WERI-Rb-1 (cell line): ENCODE measurements around the gene PARD3B.

Source experiments
- DNase-seq: peaks from one replicate; pipeline ENCODE4 v3.0.0-alpha.2; 2020
- H3K27ac ChIP-seq: fragments of 250-450 bp; sonication (Bioruptor Pico); 2 replicates; pipeline ENCODE4 v1.5.1; 2020; ENCODE audit warnings: mild to moderate bottlenecking, moderate library complexity
- H3K27me3 ChIP-seq: fragments of 250-450 bp; sonication (Bioruptor Pico); 2 replicates; pipeline ENCODE4 v1.5.1; 2021; ENCODE audit warnings: mild to moderate bottlenecking, low read depth, moderate library complexity; ENCODE audit not compliant: insufficient read depth, severe bottlenecking
- H3K36me3 ChIP-seq: fragments of 250-450 bp; sonication (Bioruptor Pico); 2 replicates; pipeline ENCODE4 v1.5.1; 2020; ENCODE audit warnings: mild to moderate bottlenecking, moderate library complexity
- H3K4me3 ChIP-seq: 2 replicates; pipeline ENCODE4 v1.5.1; 2011; ENCODE audit warnings: low read depth, mild to moderate bottlenecking, control low read depth, low read length
- H3K9me3 ChIP-seq: fragments of 250-450 bp; sonication (Bioruptor Pico); 2 replicates; pipeline ENCODE4 v1.5.1; 2021; ENCODE audit warnings: mild to moderate bottlenecking, moderate library complexity; ENCODE audit not compliant: severe bottlenecking
- TF ChIP-seq, protein P1 (sequence below): IDR thresholded peaks from 2 replicates; pipeline ENCODE4 v1.5.1; 2011; ENCODE audit warnings: low read depth, mild to moderate bottlenecking, control low read depth, inconsistent platforms, low read length

The PARD3B gene

GRCh38 chr2:205501826-205502225 is 956.6 kb downstream of the PARD3B start:
- Histone ChIP-seq H3K27ac (no peak overlapping the region), H3K36me3 (no peaks in the 10 kb centered on the region), H3K4me3 (no peak overlapping the region), H3K9me3 (no peaks in the 10 kb centered on the region), H3K27me3 (no peaks in the 10 kb centered on the region)
- no peak for DNase-seq
- TF ChIP-seq, protein P1, sequence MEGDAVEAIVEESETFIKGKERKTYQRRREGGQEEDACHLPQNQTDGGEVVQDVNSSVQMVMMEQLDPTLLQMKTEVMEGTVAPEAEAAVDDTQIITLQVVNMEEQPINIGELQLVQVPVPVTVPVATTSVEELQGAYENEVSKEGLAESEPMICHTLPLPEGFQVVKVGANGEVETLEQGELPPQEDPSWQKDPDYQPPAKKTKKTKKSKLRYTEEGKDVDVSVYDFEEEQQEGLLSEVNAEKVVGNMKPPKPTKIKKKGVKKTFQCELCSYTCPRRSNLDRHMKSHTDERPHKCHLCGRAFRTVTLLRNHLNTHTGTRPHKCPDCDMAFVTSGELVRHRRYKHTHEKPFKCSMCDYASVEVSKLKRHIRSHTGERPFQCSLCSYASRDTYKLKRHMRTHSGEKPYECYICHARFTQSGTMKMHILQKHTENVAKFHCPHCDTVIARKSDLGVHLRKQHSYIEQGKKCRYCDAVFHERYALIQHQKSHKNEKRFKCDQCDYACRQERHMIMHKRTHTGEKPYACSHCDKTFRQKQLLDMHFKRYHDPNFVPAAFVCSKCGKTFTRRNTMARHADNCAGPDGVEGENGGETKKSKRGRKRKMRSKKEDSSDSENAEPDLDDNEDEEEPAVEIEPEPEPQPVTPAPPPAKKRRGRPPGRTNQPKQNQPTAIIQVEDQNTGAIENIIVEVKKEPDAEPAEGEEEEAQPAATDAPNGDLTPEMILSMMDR: no peak

DNA sequence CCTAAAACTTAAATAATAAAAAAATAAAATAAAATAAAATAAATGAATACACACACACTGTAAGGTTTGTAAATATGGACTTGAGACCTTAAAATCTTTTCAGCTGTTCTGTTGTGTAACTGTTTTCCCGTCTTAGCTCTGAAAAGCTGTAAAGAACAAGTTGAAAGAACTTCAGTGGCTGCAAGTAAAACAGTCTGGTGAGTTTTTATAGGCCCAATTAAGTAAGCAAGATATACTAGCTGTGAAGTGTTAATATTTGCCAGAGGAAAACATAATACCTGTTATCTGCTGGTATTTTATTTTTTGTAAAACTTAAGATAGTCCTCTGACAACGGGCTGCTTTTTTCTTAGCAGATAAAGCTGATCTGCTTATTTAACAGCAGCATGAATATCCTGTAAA is 960.1 kb downstream of the PARD3B start:
- Histone ChIP-seq H3K36me3 (no peaks in the 10 kb centered on the region), H3K4me3 (no peak overlapping the region), H3K27ac (no peak overlapping the region), H3K27me3 (no peaks in the 10 kb centered on the region), H3K9me3 (no peaks in the 10 kb centered on the region)
- TF ChIP-seq, protein P1: no peak
- DNase-seq: no peak

DNA sequence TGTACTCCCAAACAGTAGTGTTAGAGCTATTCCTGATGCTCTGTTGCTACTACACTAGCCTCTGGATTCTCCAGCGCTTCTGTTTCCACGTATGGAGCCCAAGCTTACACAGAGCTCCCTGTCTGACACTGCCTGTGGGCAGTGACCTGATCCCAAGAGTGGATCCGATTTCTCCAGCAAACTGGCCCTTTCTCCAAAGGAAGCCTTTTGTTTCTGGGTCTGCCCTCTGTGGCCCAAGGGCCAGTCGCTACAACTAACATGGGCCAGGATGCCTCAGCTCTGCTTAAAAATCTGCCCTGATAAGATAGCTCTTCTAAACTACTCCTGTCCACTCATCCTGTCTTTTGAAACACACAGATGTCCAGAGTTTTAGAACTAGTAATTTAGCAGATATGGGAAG is 964.4 kb downstream of the PARD3B start:
- TF ChIP-seq, protein P1: no peak
- Histone ChIP-seq H3K27me3 (no peaks in the 10 kb centered on the region), H3K36me3 (no peaks in the 10 kb centered on the region), H3K27ac (no peak overlapping the region), H3K4me3 (no peak overlapping the region), H3K9me3 (no peaks in the 10 kb centered on the region)
- DNase-seq: no peak

- TF ChIP-seq, protein P1: no peak
- no peaks in the 10 kb centered on the region for H3K9me3 ChIP-seq
- H3K4me3 ChIP-seq: no peak overlapping the region
- no peaks in the 10 kb centered on the region for H3K27me3 ChIP-seq
- no peaks in the 10 kb centered on the region for H3K36me3 ChIP-seq
- H3K27ac ChIP-seq: no peak overlapping the region
- DNase-seq: no peak
Measured at GRCh38 chr2:205510345-205510744, 965.1 kb downstream of the PARD3B start.

GRCh38 chr2:205511221-205511620 is 965.9 kb downstream of the PARD3B start:
- Histone ChIP-seq H3K9me3 (no peaks in the 10 kb centered on the region), H3K4me3 (no peak overlapping the region), H3K27me3 (no peaks in the 10 kb centered on the region), H3K27ac (no peak overlapping the region), H3K36me3 (no peaks in the 10 kb centered on the region)
- DNase-seq: no peak
- TF ChIP-seq, protein P1: no peak

- Histone ChIP-seq H3K9me3 (no peaks in the 10 kb centered on the region), H3K36me3 (no peaks in the 10 kb centered on the region), H3K4me3 (no peak overlapping the region), H3K27me3 (no peaks in the 10 kb centered on the region), H3K27ac (no peak overlapping the region)
- no peak for DNase-seq
- TF ChIP-seq, protein P1: no peak
Measured at GRCh38 chr2:205511641-205512040, 966.4 kb downstream of the PARD3B start.
